OCI-LY1 (cell line): Measurements from ENCODE around the gene AIF1.

Source experiments
- H2AFZ ChIP-seq: fragments of 200-600 bp; sonication (generic), shearing (Covaris generic); 2 replicates; pipeline ENCODE4 v1.6.0; 2014; ENCODE audit warnings: antibody characterized with exemption, mild to moderate bottlenecking, low read length
- H3F3A ChIP-seq: fragments of 200-600 bp; sonication (generic), shearing (Covaris generic); 2 replicates; pipeline ENCODE4 v1.6.0; 2014; ENCODE audit warnings: mild to moderate bottlenecking, antibody characterized with exemption, low read length, moderate library complexity; ENCODE audit not compliant: insufficient read depth
- H3K27ac ChIP-seq: fragments of 200-600 bp; sonication (generic); 2 replicates; pipeline ENCODE4 v1.5.1; 2014; ENCODE audit warnings: low read length, mixed run types, mild to moderate bottlenecking, low read depth; ENCODE audit not compliant: poor library complexity, severe bottlenecking
- H3K27me3 ChIP-seq: fragments of 200-600 bp; sonication (generic); 2 replicates; pipeline ENCODE4 v1.6.0; 2014; ENCODE audit warnings: antibody characterized with exemption, mild to moderate bottlenecking, low read length, moderate library complexity; ENCODE audit not compliant: insufficient read depth
- H3K36me3 ChIP-seq: fragments of 200-600 bp; sonication (generic); 2 replicates; pipeline ENCODE4 v1.6.1; 2014; ENCODE audit warnings: mild to moderate bottlenecking, antibody characterized with exemption, low read length, moderate library complexity, mixed read lengths; ENCODE audit not compliant: insufficient read depth
- H3K4me1 ChIP-seq: fragments of 200-600 bp; sonication (generic); 2 replicates; pipeline ENCODE4 v1.5.1; 2014; ENCODE audit warnings: mild to moderate bottlenecking, low read length, moderate library complexity; ENCODE audit not compliant: insufficient read depth, severe bottlenecking
- H3K4me2 ChIP-seq: fragments of 200-600 bp; sonication (generic), shearing (Covaris generic); 2 replicates; pipeline ENCODE4 v1.6.1; 2014; ENCODE audit warnings: low read length
- H3K4me3 ChIP-seq: fragments of 200-600 bp; sonication (generic); 2 replicates; pipeline ENCODE4 v1.5.1; 2014; ENCODE audit warnings: low read length, low read depth, mild to moderate bottlenecking, mixed read lengths; ENCODE audit not compliant: poor library complexity, severe bottlenecking
- H3K79me2 ChIP-seq: fragments of 200-600 bp; shearing (Covaris generic); 2 replicates; pipeline ENCODE4 v1.6.1; 2016; ENCODE audit warnings: mixed run types, low read length, mixed read lengths; ENCODE audit not compliant: insufficient read depth
- H3K9ac ChIP-seq: fragments of 200-600 bp; sonication (generic), shearing (Covaris generic); 2 replicates; pipeline ENCODE4 v1.6.1; 2014; ENCODE audit warnings: mild to moderate bottlenecking, low read length, mixed read lengths
- H3K9me2 ChIP-seq: fragments of 200-600 bp; sonication (generic), shearing (Covaris generic); 2 replicates; pipeline ENCODE4 v1.6.1; 2014; ENCODE audit warnings: low read depth, mild to moderate bottlenecking, low read length, mixed read lengths
- H3K9me3 ChIP-seq: fragments of 200-600 bp; shearing (Covaris generic); 2 replicates; pipeline ENCODE4 v1.6.1; 2014; ENCODE audit warnings: low read length, mixed read lengths
- H4K20me1 ChIP-seq: fragments of 200-600 bp; sonication (generic), shearing (Covaris generic); 2 replicates; pipeline ENCODE4 v1.6.0; 2016; ENCODE audit warnings: mild to moderate bottlenecking, low read length; ENCODE audit not compliant: insufficient read depth
- EZH2 ChIP-seq: fragments of 200-600 bp; sonication (generic), shearing (Covaris generic); IDR thresholded peaks from 2 replicates; pipeline ENCODE4 v1.8.0; 2017; ENCODE audit warnings: borderline replicate concordance, mixed run types, mild to moderate bottlenecking, antibody characterized with exemption, low read length, moderate library complexity, mixed read lengths
- TF ChIP-seq, protein P1 (sequence below): fragments of 200-600 bp; sonication (generic), shearing (Covaris generic); IDR thresholded peaks from 2 replicates; pipeline ENCODE4 v1.5.1; 2017; ENCODE audit warnings: mild to moderate bottlenecking, antibody characterized with exemption, low read length, moderate library complexity, mixed read lengths

The AIF1 gene

DNA sequence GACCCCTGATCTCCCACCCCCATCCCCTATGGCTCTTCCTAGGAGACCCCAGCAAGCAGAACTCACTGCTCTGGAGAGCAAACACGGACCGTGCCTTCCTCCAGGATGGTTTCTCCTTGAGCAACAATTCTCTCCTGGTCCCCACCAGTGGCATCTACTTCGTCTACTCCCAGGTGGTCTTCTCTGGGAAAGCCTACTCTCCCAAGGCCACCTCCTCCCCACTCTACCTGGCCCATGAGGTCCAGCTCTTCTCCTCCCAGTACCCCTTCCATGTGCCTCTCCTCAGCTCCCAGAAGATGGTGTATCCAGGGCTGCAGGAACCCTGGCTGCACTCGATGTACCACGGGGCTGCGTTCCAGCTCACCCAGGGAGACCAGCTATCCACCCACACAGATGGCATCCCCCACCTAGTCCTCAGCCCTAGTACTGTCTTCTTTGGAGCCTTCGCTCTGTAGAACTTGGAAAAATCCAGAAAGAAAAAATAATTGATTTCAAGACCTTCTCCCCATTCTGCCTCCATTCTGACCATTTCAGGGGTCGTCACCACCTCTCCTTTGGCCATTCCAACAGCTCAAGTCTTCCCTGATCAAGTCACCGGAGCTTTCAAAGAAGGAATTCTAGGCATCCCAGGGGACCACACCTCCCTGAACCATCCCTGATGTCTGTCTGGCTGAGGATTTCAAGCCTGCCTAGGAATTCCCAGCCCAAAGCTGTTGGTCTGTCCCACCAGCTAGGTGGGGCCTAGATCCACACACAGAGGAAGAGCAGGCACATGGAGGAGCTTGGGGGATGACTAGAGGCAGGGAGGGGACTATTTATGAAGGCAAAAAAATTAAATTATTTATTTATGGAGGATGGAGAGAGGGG lies 41.6 kb upstream of the AIF1 start:
- Histone ChIP-seq H3K36me3 (no peaks in the 10 kb centered on the region), H3K79me2 (no peaks in the 10 kb centered on the region), H3F3A (no peaks in the 10 kb centered on the region), H2AFZ (no peak overlapping the region), H3K4me1 (peaks cover 72% of the 10 kb centered on the region), H3K27me3 (no peaks in the 10 kb centered on the region), H3K27ac (no peak overlapping the region), H3K9ac (no peak overlapping the region), H4K20me1 (no peaks in the 10 kb centered on the region), H3K9me3 (no peaks in the 10 kb centered on the region), H3K9me2 (no peaks in the 10 kb centered on the region), H3K4me2 (no peak overlapping the region), H3K4me3 (no peak overlapping the region)
- TF ChIP-seq, protein P1, sequence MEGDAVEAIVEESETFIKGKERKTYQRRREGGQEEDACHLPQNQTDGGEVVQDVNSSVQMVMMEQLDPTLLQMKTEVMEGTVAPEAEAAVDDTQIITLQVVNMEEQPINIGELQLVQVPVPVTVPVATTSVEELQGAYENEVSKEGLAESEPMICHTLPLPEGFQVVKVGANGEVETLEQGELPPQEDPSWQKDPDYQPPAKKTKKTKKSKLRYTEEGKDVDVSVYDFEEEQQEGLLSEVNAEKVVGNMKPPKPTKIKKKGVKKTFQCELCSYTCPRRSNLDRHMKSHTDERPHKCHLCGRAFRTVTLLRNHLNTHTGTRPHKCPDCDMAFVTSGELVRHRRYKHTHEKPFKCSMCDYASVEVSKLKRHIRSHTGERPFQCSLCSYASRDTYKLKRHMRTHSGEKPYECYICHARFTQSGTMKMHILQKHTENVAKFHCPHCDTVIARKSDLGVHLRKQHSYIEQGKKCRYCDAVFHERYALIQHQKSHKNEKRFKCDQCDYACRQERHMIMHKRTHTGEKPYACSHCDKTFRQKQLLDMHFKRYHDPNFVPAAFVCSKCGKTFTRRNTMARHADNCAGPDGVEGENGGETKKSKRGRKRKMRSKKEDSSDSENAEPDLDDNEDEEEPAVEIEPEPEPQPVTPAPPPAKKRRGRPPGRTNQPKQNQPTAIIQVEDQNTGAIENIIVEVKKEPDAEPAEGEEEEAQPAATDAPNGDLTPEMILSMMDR, result no peak
- TF ChIP-seq EZH2, result no peak

- Histone ChIP-seq H3K9me2 (no peaks in the 10 kb centered on the region), H3K4me1 (peaks cover 63% of the 10 kb centered on the region), H3K36me3 (no peaks in the 10 kb centered on the region), H3K9me3 (no peaks in the 10 kb centered on the region), H2AFZ (no peak overlapping the region), H4K20me1 (no peaks in the 10 kb centered on the region), H3K79me2 (no peaks in the 10 kb centered on the region), H3K27ac (no peak overlapping the region), H3K4me3 (no peak overlapping the region), H3K4me2 (no peak overlapping the region; the same call in 1 of the 2 replicates), H3K9ac (no peak overlapping the region; the same call in 1 of the 2 replicates), H3K27me3 (no peaks in the 10 kb centered on the region), H3F3A (no peaks in the 10 kb centered on the region)
- TF ChIP-seq, protein P1, result peak; percentile 13; the same call in 1 of the 2 replicates
- no peak for TF ChIP-seq EZH2
These were observed 40.6 kb upstream of the AIF1 start for GRCh38 chr6:31574106-31575061.

- TF ChIP-seq, protein P1, result no peak
- TF ChIP-seq EZH2, result no peak
- H3K9ac ChIP-seq, result peak within 1 kb of the TSS; percentile 63; the same call in 1 of the 2 replicates
- H3K4me1 ChIP-seq, result peaks cover 60% of the 10 kb centered on the region
- H3K36me3 ChIP-seq, result no peaks in the 10 kb centered on the region
- H3K4me2 ChIP-seq, result peak within 1 kb of the TSS; percentile 61
- no peak within 1 kb of the TSS for H3K27ac ChIP-seq
- no peaks in the 10 kb centered on the region for H4K20me1 ChIP-seq
- no peaks in the 10 kb centered on the region for H3K79me2 ChIP-seq
- no peaks in the 10 kb centered on the region for H3K9me2 ChIP-seq
- no peaks in the 10 kb centered on the region for H3K27me3 ChIP-seq
- H3K4me3 ChIP-seq, result peak within 1 kb of the TSS; percentile 60
- H2AFZ ChIP-seq, result no peak within 1 kb of the TSS
- no peaks in the 10 kb centered on the region for H3F3A ChIP-seq
- H3K9me3 ChIP-seq, result no peaks in the 10 kb centered on the region
These were observed 39.6 kb upstream of the AIF1 start, which contains the start of gene TNF for GRCh38 chr6:31575335-31575901. Gene TNF (plus strand): TSS chr6:31575565. CDS start chr6:31575742, 177 bp downstream.
